NT2/D1 (cell line): Measurements from ENCODE around the gene KLRC4.
"Not testable (repeated sequence)": the region's sequence is repeated elsewhere in the genome, so short reads cannot be mapped to it uniquely, and the experiment has no call there.

Experiments
- DNase-seq: peaks from one replicate; pipeline ENCODE4 v3.0.0-alpha.2; 2011; ENCODE audit warnings: low read depth, low spot score
- H3K27me3 ChIP-seq: 2 replicates; pipeline ENCODE4 v1.6.0; 2011; ENCODE audit warnings: mild to moderate bottlenecking; ENCODE audit not compliant: insufficient read length, insufficient read depth
- H3K36me3 ChIP-seq: 2 replicates; pipeline ENCODE4 v1.6.1; 2011; ENCODE audit warnings: mild to moderate bottlenecking, low read length, mixed read lengths; ENCODE audit not compliant: insufficient read depth, insufficient read length
- H3K4me1 ChIP-seq: 2 replicates; pipeline ENCODE4 v1.5.1; 2011; ENCODE audit not compliant: insufficient read depth, insufficient read length
- H3K4me3 ChIP-seq: 2 replicates; pipeline ENCODE4 v1.5.1; 2011; ENCODE audit warnings: low read depth; ENCODE audit not compliant: insufficient read length
- H3K9ac ChIP-seq: 2 replicates; pipeline ENCODE4 v1.6.0; 2011; ENCODE audit warnings: low read depth; ENCODE audit not compliant: insufficient read length
- H3K9me3 ChIP-seq: 2 replicates; pipeline ENCODE4 v1.5.1; 2011; ENCODE audit warnings: mild to moderate bottlenecking, low read length; ENCODE audit not compliant: insufficient read depth
- SUZ12 ChIP-seq: IDR thresholded peaks from 2 replicates; pipeline ENCODE4 v1.6.1; 2011; ENCODE audit not compliant: insufficient read length, insufficient read depth; ENCODE audit errors: extremely low read depth
- YY1 ChIP-seq: IDR thresholded peaks from 2 replicates; pipeline ENCODE4 v1.6.1; 2011; ENCODE audit not compliant: insufficient read length, insufficient read depth
- ZNF274 ChIP-seq: IDR thresholded peaks from 2 replicates; pipeline ENCODE4 v1.6.1; 2011; ENCODE audit warnings: mild to moderate bottlenecking, low read depth, low read length

Gene KLRC4

DNA sequence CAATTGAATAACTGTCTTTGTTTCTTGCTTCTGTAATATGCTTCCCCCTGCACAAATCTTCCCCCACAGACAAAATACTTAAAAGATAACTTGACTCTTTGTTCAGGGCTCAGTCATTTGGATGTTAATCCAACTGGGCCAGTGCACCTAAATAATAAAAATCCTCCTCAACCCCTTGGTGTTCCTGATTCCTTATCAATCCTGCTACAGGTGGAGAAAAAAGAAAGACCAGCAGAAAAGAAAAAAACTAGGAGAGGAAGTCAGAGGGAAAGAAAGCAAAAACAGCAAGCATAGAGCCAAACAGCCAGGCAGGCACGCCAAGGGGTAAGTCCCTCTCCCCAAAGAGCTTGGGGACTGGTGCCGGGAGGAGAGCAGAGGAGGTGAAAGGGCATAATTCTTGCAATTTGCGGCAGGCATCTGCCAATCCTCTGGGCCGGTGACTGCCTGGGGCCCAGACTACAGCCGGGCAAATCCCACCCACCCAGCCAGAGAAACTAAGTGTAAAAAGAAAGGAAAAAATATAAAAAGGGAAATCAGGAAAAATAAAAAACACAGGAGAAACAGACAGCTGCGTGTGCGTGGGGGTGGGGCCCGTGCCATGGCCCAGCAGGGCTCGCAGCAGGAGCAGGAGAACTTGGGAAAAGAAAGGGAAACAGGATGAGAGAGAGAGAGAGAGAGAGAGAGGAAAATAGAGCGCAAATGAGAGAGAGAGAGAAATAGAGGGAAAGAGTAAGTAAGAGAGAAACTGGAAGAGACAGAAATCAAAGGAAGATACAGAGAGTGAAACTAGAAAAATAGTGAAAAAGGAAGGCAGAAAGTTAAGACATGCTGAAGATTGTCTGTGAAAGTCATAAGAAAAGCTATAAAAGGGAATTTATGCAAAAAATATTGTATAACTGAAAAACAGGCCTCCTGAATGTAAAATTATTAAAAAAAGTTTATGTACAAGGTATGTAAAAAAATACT, 41.1 kb downstream of the KLRC4 start:
- peaks cover 19% of the 10 kb centered on the region for H3K4me1 ChIP-seq
- DNase-seq, result no peak
- H3K9me3 ChIP-seq, result peaks cover 13% of the 10 kb centered on the region; the same call in 1 of the 2 replicates
- H3K27me3 ChIP-seq, result no peaks in the 10 kb centered on the region
- H3K36me3 ChIP-seq, result no peaks in the 10 kb centered on the region
- no peak for TF ChIP-seq SUZ12
- H3K9ac ChIP-seq, result no peak overlapping the region
- H3K4me3 ChIP-seq, result no peak overlapping the region

DNA sequence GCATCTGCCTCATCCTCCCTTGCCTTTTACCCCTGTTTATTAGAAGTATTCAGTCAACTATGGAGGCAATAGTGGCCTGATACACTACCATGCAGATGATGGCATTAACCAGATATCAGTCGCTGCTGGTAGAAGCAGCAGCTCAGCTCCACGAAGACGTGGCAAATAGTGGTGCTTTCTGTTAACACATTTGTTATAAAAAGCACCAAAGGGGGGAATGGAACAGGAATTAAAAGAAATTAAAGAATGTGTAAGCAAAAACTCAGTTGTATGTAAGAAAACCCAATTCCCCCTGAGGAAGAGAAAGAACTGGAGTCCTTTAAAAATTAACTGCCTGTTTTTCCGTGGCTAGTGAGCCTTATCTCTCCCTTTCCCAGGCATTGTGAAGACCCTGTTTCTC, 41.8 kb downstream of the KLRC4 start:
- H3K36me3 ChIP-seq, H3K4me3 ChIP-seq, H3K9ac ChIP-seq, H3K27me3 ChIP-seq, DNase-seq: not testable (repeated sequence)
- H3K4me1 ChIP-seq, result peaks cover 18% of the 10 kb centered on the region
- peaks cover 13% of the 10 kb centered on the region; the same call in 1 of the 2 replicates for H3K9me3 ChIP-seq

- Histone ChIP-seq H3K9ac (no peak overlapping the region), H3K4me3 (no peak overlapping the region), H3K4me1 (peaks cover 15% of the 10 kb centered on the region), H3K9me3 (peaks cover 13% of the 10 kb centered on the region; the same call in 1 of the 2 replicates), H3K36me3 (no peaks in the 10 kb centered on the region), H3K27me3 (no peaks in the 10 kb centered on the region)
- no peak for DNase-seq
- TF ChIP-seq ZNF274, result no peak
- TF ChIP-seq YY1, result no peak
- TF ChIP-seq SUZ12, result no peak
Measured at GRCh38 chr12:10366875-10367274, 42.7 kb downstream of the KLRC4 start.

DNA sequence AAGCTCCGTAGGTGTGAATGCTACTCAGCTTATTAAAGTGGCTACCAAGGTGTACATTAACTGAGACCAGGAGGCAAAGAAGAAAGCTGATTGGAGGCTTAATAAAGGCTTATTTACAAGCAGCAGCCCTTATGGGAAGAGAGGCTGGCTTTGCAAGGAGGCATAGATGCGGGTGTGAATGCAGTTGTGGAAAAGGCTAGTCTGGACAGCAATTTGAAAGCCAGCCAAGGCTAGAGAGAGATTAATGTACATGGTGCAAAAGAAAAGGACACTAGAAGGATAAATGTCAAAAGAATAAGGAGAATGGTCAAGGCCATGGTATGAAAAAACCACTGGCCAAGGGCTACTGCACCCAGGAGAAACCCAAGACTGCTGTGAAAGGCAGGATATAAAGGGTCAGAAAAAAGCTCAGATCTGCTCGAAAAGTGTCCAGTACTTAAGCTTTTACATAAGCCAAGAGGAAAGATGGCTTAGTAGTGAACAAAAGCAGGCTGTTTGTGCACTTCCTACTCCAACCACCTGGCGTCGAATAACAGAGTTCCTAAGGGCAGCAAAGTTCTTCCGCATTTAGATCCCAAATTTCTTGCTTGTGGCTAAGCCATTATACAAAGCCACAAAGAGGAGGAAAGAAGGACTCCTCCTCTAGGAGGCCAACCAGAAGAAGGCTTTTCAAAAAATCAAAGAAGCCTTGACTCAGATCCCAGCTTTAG, 43.7 kb downstream of the KLRC4 start:
- Histone ChIP-seq H3K9me3 (peaks cover 16% of the 10 kb centered on the region; the same call in 1 of the 2 replicates), H3K36me3 (no peaks in the 10 kb centered on the region), H3K9ac (peak overlapping the region; percentile 71), H3K4me1 (peaks cover 15% of the 10 kb centered on the region), H3K4me3 (peak overlapping the region; percentile 55), H3K27me3 (no peaks in the 10 kb centered on the region)
- DNase-seq, result no peak
- TF ChIP-seq YY1 (no peak), ZNF274 (no peak), SUZ12 (no peak)

GRCh38 chr12:10364815-10365622, 44.5 kb downstream of the KLRC4 start:
- Histone ChIP-seq H3K9me3 (peaks cover 24% of the 10 kb centered on the region; the same call in 1 of the 2 replicates), H3K9ac (peak overlapping the region; percentile 71), H3K27me3 (no peaks in the 10 kb centered on the region), H3K4me3 (peak overlapping the region; percentile 55), H3K4me1 (peaks cover 18% of the 10 kb centered on the region), H3K36me3 (no peaks in the 10 kb centered on the region)
- DNase-seq, result no peak
- TF ChIP-seq YY1 (no peak), ZNF274 (no peak), SUZ12 (no peak)

GRCh38 chr12:10363914-10364814, 45.4 kb downstream of the KLRC4 start:
- no peak for DNase-seq
- peaks cover 18% of the 10 kb centered on the region for H3K4me1 ChIP-seq
- H3K4me3 ChIP-seq, result peak overlapping the region; percentile 55
- peaks cover 27% of the 10 kb centered on the region; the same call in 1 of the 2 replicates for H3K9me3 ChIP-seq
- peak overlapping the region; percentile 71 for H3K9ac ChIP-seq
- TF ChIP-seq YY1, result no peak
- no peak for TF ChIP-seq SUZ12
- TF ChIP-seq ZNF274, result no peak
- no peaks in the 10 kb centered on the region for H3K36me3 ChIP-seq
- no peaks in the 10 kb centered on the region for H3K27me3 ChIP-seq
